ENCODE measurements around the gene NFATC3. TPM values are rescaled to one million over a fixed set of nuclear protein-coding genes. Genes with fewer than 3 reads are reported as not detected.
A peak's percentile ranks its signal among the peaks of the same experiment; 100 is the strongest.

Gene NFATC3
- total and polyA plus RNA-seq, 2 of the 8 experiments (the other 6 are each of a cell fraction or from before 2014, with no cell fraction given), result 17.6 to 34.5 TPM

GRCh38 chr16:68269793-68270192 lies 184.6 kb downstream of the NFATC3 start:
- Histone ChIP-seq H3K36me3 (ENCODE audit: control insufficient read depth in 2 of 4, insufficient read depth in 4 of 4, low read length in 3 of 4) (peaks cover 0 to 2% (median 0%) of the 10 kb centered on the region in 4 experiments; a peak in 2 of 8 replicates), H3K4me2 (ENCODE audit: insufficient read depth in 1 of 2, low read depth in 2 of 2, low read length in 2 of 2) (no peak overlapping the region), H2BK15ac (ENCODE audit: low read length) (no peak overlapping the region), H3K4me3 (ENCODE audit: extremely low read depth in 1 of 4, insufficient read depth in 2 of 4, low read depth in 3 of 4, low read length in 4 of 4) (no peak overlapping the region), H2BK5ac (ENCODE audit: low read depth, low read length) (no peak overlapping the region), H3K27ac (ENCODE audit: low read depth, low read length) (no peak overlapping the region), H2BK20ac (ENCODE audit: low read length) (no peak overlapping the region), H3K14ac (ENCODE audit: insufficient read length) (no peak overlapping the region), H3K4me1 (replicated peaks in 1 of 4; ENCODE audit: control insufficient read depth in 3 of 4, insufficient read depth in 4 of 4, low read length in 3 of 4) (peaks cover 0 to 3% (median 2%) of the 10 kb centered on the region in 4 experiments; a peak in 4 of 7 replicates), H2AFZ (ENCODE audit: low read length) (no peak overlapping the region), H3K9ac (replicated peaks in 1 of 4; ENCODE audit: extremely low read depth in 1 of 4, low read depth in 3 of 4, low read length in 3 of 4) (no peak overlapping the region), H3K79me1 (ENCODE audit: low read depth, low read length) (peaks cover 12% of the 10 kb centered on the region), H3K9me3 (ENCODE audit: insufficient read depth in 2 of 2, low read depth in 1 of 2, low read length in 1 of 2) (no peaks in the 10 kb centered on the region), H3K4ac (replicated peaks; ENCODE audit: insufficient read length, low read depth, low read length) (no peak overlapping the region), H4K20me1 (replicated peaks in 1 of 2; ENCODE audit: control insufficient read depth in 1 of 2, insufficient read depth in 2 of 2, low read length in 2 of 2) (no peaks in the 10 kb centered on the region), H3K23me2 (ENCODE audit: low read depth, low read length) (peaks cover 6% of the 10 kb centered on the region; the same call in 1 of the 2 replicates), H2AK5ac (ENCODE audit: low read depth, low read length) (no peak overlapping the region; the same call in 1 of the 2 replicates), H3K79me2 (ENCODE audit: control insufficient read depth in 1 of 2, insufficient read depth in 2 of 2, low read length in 2 of 2) (peaks cover 0 to 30% of the 10 kb centered on the region in 2 experiments; a peak in 3 of 4 replicates), H2BK120ac (replicated peaks; ENCODE audit: low read depth, low read length) (no peak overlapping the region), H4K8ac (ENCODE audit: extremely low read depth, insufficient read depth, low read length) (no peak overlapping the region), H4K5ac (ENCODE audit: insufficient read length, low read depth, low read length) (no peak overlapping the region), H4K91ac (replicated peaks; ENCODE audit: insufficient read length, low read length) (no peak overlapping the region), H3K56ac (replicated peaks; ENCODE audit: insufficient read length, low read depth, low read length) (no peak overlapping the region), H3K18ac (ENCODE audit: extremely low read depth, low read length) (no peak overlapping the region), H2BK12ac (ENCODE audit: low read depth, low read length) (peak overlapping the region; percentile 39; the same call in 1 of the 2 replicates), H3K23ac (ENCODE audit: insufficient read length) (no peak overlapping the region), H3K27me3 (replicated peaks in 1 of 4; ENCODE audit: control insufficient read depth in 3 of 4, extremely low read depth in 1 of 4, insufficient read depth in 3 of 4, low read length in 3 of 4) (peaks cover 0 to 4% (median under 1%) of the 10 kb centered on the region in 4 experiments; a peak in 3 of 7 replicates)
- CTCF ChIA-PET (ENCODE audit: partially characterized antibody), result interaction anchor here (1.1 to 8.5 kb wide), 4 partner anchors 9 to 169 kb away, joined by 4 to 63 read pairs (median 8); no protein-coding TSS in a partner anchor
- FAIRE-seq (no peak), DNase-seq (ENCODE audit: low read depth in 1 of 2, low spot score in 2 of 2) (no peak)
- TF ChIP-seq KDM1A (IDR thresholded peaks at IDR 0.05; ENCODE audit: borderline replicate concordance, low read length) (peak; percentile 34; the same call in 1 of the 2 replicates), CBX5 (IDR thresholded peaks at IDR 0.05; ENCODE audit: low read depth, low read length) (no peak)
- WGBS, 2 experiments (ENCODE audit: extremely low coverage in 1 of 2, insufficient coverage in 1 of 2, insufficient read length in 1 of 2, insufficient replicate concordance in 2 of 2, low coverage in 1 of 2, low lambda C conversion rate in 2 of 2, missing lambda C conversion rate in 1 of 2), result 90% methylated on average over 4 of the region's 4 CpGs; no CpG with 5 or more reads in 1 of the 2 experiments
- POLR2A ChIA-PET (ENCODE audit: partially characterized antibody), result interaction anchor here (1.1 to 2.6 kb wide), 3 partner anchors 20 to 41 kb away, joined by 3 to 11 read pairs (median 9); partner anchors contain the start of genes PRMT7 and SLC7A6OS

Data from H1 (cell line).